Measurements from ENCODE around the gene FAM161B.
"Not testable (repeated sequence)": the region's sequence is repeated elsewhere in the genome, so short reads cannot be mapped to it uniquely, and the experiment has no call there.

Gene FAM161B, protein sequence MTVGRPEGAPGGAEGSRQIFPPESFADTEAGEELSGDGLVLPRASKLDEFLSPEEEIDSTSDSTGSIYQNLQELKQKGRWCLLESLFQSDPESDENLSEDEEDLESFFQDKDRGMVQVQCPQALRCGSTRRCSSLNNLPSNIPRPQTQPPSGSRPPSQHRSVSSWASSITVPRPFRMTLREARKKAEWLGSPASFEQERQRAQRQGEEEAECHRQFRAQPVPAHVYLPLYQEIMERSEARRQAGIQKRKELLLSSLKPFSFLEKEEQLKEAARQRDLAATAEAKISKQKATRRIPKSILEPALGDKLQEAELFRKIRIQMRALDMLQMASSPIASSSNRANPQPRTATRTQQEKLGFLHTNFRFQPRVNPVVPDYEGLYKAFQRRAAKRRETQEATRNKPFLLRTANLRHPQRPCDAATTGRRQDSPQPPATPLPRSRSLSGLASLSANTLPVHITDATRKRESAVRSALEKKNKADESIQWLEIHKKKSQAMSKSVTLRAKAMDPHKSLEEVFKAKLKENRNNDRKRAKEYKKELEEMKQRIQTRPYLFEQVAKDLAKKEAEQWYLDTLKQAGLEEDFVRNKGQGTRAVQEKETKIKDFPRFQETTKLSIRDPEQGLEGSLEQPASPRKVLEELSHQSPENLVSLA

DNA sequence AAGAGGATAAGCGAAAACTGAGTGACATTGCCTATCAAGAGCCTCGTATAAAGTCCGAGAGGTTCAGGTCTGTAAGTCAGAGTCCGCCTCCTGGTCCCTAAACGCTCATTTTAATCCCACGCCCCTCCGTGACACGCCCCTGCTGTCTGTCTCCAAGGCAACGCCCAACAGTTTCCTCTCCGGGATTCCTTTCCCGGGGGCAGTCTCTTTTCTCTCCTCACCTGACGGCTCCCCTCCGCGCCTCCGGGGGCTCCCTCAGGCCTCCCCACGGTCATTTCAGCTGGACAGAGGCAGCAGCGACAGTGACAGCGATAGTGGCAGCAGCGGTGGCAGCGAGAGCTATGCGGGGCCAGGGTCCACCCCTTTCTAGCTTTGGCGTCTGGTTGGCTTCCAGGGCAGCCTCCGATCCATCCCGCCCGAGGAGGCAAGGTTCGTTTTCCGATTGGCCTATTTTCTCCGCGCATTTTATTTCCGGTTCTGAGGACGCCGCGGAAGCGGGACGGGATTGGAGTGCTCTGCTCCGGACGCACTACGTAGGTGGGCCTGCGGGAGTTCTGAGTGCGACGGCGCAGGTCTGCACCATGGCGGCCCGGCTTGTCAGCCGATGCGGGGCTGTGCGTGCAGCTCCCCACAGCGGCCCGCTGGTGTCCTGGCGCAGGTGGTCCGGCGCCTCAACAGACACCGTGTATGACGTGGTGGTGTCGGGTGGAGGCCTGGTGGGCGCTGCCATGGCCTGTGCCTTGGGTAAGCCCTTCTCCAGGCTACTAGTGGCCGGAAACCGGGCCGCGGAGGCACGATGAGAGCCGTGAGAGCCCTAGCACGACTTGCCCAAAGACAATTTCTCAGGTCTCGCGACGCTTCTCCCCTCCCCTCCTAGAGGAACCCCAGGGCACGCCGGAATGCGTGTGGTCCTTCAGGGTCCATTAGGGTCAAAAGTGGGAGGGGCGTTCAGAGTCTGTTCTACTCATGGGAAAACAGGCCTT lies at the start of gene FAM161B, which contains the start of gene COQ6:
Gene FAM161B, minus strand, starts transcription at position 343 of the 983 bp plus-strand sequence. Its CDS starts 68 bp downstream, at position 275.
Gene COQ6, plus strand, starts transcription at position 551 of the 983 bp plus-strand sequence. Its CDS starts 31 bp downstream, at position 582.
- peak; percentile 93 to 95 for DNase-seq

DNA sequence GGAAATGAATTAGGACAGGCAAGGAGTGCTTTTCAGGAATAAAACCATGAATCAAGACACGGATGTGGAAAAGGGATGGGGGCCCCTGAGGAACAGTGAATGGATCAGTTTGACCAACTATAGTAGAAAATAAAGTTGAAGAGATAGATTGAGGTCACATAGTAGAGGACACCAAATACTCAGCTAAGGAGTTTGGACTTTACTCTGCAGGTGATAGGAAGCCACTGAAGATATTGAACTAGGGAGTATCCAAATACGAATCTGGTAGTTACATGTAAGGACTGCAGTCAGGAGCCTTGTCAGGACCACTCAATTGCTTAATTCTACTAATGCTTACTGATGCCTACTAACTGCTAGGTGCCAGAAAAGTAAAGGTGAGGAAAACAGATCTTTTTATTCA lies 48.8 kb upstream of the FAM161B start:
- no peak for DNase-seq

DNA sequence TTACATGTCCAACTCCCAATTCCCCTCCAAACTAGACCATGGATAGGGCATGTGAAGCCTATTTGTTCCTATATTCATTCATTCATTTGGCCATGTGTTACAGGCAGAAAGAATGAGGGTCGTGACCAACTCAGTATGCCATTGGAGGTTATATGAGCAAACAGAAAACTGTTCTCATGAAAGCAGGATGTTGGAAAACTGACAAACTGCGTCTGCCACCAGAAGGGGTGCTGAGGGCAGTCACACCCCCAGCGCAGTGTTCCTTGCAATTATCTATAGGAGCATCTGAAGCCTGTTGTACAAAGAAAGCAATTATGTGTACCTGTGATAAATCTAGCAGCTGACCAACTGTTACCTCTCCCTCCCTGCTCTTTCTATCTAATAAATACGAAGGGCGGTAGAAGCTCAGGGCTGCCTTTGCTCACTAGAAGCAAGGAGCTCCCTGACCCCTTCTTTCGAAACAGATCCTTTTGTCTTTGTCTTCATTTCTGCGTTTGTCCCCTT lies 48.1 kb upstream of the FAM161B start:
- no peak for DNase-seq

DNA sequence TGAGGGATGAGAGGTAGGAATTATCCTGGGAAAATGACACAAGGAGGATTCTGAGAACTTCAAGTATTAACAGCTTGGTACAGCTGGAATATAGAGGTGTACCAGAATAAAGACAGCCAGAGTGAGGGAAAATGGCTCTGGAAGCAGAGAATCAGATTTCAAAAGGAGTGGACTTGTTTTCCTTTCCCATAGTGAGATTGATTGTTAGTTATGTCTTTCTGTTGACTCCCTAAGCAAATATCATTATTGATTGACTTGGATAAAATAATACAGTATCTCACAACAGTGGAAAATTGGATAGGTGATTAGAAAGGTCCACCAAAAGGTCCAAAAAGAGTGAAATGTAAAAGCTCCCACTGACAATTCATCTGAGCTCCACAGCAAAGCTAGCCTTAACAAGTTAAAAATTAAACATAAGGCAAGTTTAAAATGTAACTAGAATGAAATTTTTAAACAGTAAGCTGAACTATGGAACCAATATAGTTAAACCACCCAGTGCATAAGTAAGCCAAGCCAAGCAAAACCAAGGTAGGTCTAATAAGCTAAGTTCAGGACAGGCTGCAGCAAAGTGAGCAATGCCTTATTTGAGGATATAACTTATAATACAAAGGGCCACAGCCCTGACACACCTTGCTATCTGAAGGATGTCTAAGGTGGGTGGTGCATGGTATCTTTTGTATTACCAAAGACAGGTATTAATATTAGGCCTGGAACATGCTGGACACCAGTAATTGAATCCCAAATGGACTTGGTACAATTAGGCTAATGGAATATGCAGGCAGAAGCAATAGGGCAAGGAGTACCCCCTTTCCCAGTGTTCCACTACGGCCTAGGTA lies 47.4 kb upstream of the FAM161B start:
- DNase-seq, result no peak

DNA sequence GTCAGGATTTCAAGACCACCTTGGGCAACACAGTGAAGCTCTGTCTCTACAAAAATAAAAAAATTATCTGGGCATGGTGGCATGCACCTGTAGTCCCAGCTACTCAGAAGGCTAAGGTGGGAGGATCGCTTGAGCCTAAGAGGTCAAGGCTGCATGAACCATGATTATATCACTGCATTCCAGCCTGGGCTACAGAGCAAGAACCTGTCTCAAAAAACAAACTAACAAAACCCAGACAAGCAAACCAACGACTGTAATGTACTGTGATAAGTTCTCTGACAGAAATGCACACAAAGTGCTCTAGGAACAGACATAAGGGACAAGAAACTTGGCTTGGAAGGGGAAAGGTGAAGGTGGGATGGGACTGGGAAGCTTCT lies 46.8 kb upstream of the FAM161B start:
- no peak for DNase-seq

DNA sequence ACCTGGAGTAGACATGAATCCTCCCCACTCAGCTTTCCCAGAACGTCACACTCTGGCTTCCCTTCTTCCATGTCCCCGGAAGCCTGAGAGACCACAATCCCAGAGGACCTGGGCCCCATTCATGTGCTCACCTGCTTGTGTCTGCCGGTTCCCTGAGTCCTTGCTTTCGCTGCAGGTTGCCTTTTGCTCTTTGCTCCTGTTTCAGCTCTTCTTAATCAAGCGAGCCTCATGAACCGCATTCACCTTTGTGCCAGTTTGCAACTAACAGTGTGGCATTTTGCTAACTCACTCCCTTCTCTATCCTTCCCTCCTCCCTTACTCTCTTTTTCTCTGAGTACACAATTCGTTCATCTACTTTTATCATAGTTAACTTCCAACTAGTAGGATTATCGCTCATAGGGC lies 46.1 kb upstream of the FAM161B start:
- no peak for DNase-seq

DNA sequence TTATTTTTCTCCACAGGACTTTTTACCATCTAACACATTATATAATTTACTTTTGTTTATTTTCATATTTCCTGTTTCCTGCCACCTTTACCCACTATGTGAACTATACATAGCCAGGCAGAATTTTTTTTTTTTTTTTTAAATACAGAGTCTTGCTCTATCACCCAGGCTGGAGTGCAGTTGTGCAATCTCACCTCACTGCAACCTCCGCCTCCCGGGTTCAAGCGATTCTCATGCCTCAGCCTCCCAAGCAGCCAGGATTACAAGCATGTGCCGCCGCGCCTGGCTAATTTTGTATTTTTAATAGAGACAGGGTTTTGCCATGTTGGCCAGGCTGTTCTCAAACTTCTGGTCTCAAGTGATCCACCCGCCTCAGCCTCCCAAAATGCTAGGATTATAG lies 45.0 kb upstream of the FAM161B start:
- not testable (repeated sequence) for DNase-seq

DNA sequence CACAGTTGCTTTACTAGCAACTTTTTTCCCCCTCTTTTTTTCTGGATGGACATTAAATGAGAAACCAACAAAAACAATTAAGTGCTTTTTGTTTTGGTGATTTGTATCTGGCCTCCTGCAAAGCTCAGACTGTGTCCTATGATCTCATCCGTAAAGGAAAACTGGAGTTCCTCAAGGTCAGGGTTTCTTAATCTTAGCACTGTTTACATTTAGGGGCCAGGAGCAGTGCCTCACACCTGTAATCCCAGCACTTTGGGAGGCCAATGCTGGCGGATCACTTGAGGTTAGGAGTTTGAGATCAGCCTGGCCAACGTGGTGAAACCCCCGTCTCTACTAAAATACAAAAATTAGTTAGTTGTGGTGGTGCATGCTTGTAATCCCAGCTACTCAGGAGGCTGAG lies 41.2 kb upstream of the FAM161B start:
- DNase-seq, result no peak

DNA sequence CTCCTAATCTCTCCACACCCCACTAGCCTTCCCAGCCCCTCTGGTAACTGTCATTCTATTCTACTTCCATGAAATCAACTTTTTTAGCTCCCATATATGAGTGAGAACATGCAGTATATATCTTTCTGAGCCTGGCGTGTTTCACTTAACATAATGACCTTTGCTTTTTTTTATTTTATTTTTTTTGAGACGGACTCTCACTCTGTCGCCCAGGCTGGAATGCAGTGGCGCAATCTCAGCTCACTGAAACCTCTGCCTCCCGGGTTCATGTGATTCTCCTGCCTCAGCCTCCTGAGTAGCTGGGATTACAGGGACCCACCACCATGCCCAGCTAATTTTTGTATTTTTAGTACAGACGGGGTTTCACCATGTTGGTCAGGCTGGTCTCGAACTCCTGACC lies 38.8 kb upstream of the FAM161B start:
- not testable (repeated sequence) for DNase-seq

DNA sequence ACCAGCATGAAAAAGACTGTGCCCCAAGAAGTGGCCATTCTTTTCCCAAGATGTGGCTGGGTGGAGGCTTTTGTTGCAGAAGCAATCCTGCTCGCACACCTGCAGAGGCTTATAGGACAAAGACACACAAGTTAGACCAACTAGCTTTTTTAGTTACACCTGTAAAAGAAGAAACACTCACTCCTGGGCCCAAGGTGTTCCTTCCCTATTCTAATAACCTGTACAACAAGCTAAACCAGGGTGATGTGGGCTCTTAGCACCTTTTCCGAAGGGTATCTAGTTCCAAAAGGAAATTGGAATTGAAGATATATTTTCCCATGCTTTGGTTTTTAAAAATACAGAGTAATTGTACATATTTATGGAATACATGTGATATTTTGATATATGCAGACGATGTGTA lies 38.2 kb upstream of the FAM161B start:
- DNase-seq, result no peak

DNA sequence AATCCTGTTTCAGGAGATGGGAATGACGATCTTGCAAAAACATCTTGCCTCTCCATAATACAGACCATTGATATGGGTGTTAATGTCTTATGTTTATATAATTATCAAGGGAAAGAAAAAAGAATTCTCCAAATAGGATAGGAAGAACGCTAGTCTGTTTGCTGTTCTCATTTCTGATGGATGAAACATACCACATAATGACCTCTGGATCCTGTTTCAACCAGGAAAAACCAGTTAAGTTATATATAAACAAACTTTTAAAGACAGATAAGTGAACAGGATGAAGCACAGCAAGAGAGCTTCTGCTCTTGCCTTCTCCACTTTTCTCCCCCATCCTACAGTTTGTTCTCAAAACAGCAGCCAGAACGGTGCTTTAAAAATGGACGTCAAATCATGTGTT lies 28.0 kb upstream of the FAM161B start:
- no peak for DNase-seq

DNA sequence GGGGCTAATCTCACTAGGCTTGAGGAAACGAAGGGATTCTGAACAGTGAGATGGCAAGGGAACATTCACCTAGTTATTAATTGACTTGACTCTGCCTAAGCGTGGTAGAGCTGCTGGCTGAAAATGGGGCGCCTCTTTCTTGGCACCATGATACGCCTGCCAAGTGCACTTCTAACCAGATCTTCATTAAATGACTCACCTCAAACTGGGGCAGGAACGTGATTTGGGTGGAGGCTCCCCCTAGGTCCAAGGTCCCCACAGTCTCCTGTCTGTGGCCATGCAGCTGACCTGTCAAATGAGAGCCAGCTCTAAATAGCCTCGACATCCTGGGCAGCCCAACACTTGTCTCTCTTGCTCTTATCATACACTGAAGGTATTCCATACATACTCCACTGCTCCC lies 26.2 kb upstream of the FAM161B start:
- no peak for DNase-seq

DNA sequence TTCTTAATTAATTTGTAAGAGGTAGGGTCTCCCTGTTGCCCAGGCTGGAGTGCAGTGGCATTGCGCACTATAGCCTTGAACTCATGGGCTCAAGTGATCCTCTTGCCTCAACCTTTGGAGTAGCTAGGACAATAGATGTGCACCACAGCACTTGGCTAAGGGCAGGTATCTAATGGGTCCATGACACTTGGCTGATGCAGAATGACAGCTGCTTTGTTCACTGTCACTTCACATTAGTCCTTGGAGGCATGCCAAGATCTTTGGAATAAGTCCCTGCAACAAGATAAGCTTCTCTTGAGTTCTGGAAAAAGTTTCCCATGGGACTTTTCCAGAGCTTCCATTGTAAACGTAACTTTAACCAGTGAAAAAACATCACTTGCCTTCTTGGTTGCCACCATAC lies 23.6 kb upstream of the FAM161B start:
- DNase-seq, result no peak

DNA sequence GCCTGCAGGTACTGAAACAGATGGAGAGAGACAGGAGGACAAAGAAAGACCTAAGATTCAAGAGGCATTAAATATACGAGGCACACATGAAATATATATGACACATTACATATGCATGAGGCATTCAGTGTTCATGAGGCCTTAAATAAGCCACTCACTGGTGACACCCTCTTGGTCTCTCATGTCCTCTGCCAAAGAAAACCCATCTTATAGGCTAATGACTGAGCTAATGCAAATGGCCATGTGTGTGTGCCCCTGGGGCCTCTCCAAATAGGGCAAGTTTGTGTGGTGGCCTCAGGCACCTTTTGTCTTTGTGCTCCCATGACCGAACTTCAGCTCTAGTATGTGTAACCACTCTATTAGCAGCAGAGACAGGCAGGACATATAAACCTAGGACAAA lies 19.0 kb upstream of the FAM161B start:
- no peak for DNase-seq

DNA sequence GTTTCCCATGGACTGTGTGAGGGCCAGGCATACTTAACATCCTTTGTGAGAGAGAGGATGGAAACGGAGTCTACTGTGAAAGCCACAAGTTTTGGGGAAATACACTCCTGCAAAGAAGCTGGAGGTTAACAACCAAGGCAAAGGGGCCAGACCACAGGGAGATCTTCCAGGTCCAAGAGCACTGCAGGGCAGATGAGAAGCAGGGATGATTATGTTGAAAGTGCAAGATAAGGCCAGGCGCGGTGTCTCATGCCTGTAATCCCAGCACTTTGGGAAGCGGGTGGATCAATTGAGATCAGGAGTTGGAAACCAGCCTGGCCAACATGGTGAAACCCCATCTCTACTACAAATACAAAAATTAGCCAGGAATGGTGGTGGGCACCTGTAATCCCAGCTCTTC lies 15.3 kb upstream of the FAM161B start:
- no peak for DNase-seq

DNA sequence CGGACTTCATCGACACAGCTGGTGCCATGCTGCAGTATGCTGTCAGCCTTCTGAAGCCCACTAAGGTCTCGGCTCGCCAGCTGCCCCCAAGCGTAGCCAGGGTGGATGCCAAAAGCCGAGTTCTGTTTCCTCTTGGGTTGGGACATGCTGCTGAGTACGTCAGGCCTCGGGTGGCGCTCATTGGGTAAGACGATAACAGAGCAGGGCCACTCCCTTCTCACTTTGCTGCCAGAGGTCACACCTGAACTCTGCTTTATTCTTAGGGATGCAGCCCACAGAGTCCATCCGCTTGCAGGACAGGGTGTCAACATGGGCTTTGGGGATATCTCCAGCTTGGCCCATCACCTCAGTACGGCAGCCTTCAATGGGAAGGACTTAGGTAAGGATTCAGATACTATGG lies 11.3 kb upstream of the FAM161B start:
- DNase-seq, result no peak

DNA sequence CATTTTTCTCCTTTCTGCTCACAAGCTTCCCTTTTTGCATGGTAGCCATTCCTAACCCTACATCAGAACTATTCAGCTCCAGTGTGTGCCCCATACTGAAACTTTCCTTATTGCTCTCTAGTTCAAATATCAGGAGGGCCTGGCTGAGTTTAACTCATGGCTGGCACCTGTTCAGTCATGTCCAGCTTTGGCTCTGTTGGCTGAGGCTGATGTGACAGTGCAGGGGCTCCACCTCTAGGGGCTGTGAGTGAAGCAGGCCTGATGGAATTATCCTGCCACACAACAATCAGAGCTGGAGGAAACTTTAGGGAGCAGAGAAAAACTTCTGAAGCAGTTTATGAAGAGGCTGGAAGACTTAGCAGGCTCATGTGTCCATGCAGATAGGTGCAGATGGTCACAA lies 8.7 kb upstream of the FAM161B start:
- no peak for DNase-seq

DNA sequence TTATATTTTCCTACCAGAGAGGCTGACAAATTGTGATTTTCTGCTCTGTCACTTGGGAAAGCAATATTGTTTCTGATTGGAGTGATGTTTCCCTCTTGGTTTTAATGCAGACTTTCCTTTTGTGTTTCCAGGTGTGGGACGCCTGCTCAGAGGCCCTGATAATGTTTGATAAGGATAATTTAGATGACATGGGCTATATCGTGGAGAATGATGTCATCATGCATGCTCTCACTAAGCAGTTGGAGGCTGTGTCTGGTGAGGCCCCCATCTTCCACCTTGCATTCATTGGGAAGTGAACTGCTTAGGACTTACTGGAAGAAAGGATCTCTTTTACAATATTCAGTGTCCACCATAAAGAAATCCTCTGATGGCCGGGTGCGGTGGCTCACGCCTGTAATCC lies 5.8 kb upstream of the FAM161B start:
- no peak for DNase-seq

DNA sequence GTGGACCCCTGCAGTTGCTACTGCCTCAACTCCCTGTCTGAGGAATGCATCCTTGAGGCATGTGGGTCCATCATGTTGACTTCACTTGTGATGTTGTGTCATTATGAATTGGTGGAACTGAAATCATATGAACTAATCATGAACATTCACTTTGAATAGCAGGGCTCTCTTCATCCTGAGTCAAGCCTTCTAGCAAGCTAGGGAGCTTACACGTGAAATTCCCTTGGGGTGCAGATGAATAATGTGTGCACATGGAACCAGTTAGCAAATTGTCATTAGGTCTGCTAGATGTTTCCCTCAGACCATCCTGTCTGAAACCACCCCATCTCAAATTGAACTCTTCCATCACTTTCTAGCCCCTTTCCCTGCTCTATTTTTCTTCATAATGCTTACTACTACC lies 3.8 kb upstream of the FAM161B start:
- DNase-seq, result no peak

DNA sequence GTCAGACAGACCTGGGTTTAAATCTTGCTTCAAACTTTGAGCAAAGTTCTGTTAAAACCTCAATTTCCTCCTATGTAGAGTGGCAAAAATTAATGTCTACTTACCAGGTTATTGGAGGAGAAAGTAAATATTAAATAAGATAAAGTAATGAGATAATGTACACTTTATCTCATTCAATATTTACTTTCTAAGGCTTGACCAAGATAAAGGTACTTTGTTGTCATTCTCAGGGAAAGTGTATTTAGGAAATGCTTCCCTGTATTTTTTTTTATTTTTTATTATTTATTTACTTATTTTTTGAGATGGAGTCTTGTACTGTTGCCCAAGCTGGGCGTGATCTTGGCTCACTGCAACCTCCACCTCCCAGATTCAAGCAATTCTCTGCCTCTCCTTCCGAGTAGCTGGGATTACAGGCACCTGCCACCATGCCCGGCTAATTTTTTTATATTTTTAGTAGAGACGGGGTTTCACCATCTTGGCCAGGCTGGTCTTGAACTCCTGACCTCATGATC lies 4.7 kb downstream of the FAM161B start:
- DNase-seq, result no peak

DNA sequence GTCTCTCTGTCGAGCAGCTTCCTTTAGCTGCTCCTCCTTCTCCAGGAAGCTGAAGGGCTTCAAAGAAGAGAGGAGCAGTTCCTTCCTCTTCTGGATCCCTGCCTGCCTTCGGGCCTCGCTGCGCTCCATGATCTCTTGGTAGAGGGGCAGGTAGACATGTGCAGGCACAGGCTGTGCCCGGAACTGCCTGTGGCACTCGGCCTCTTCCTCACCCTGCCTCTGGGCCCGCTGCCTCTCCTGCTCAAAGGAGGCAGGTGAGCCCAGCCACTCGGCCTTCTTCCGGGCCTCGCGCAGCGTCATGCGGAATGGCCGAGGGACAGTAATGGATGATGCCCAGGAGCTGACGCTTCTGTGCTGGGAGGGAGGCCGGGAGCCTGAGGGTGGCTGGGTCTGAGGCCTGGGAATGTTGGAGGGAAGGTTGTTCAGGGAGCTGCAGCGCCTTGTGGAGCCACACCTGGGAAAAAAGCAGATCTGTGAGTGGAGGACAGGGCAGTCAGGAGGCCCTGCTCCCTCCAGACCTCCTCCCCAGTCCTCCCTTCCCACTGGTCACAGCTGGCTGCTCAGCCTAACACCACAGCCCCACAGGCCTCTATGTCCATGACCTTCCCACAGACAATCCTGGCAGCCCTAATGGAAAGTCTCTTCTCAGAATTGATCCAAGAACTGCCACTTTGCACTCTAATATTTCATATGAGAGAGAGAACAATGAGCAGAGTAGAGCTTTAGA lies 5.3 kb downstream of the FAM161B start:
- no peak for DNase-seq

All from CD4-positive, alpha-beta T cell treated with Interleukin-4 for 1 hour (primary cell).